Skeletal muscle satellite cell (primary cell): ENCODE data around the gene SRSF4.
"Not testable (repeated sequence)": the region's sequence is repeated elsewhere in the genome, so short reads cannot be mapped to it uniquely, and the experiment has no call there.

Experiments
- H3K27me3 ChIP-seq: 2 replicates; pipeline ENCODE4 v1.7.0; 2013; ENCODE audit warnings: low read length; ENCODE audit not compliant: control insufficient read depth, insufficient read depth
- H3K36me3 ChIP-seq: 2 replicates; pipeline ENCODE4 v1.7.0; 2013; ENCODE audit warnings: mild to moderate bottlenecking, control low read depth, low read length; ENCODE audit not compliant: insufficient read depth
- H3K4me1 ChIP-seq: 2 replicates; pipeline ENCODE4 v1.7.0; 2013; ENCODE audit warnings: low read length; ENCODE audit not compliant: control insufficient read depth, insufficient read depth
- H3K4me2 ChIP-seq: 2 replicates; pipeline ENCODE4 v1.7.0; 2013; ENCODE audit warnings: mild to moderate bottlenecking, low read length
- H3K4me3 ChIP-seq: 2 replicates; pipeline ENCODE4 v1.7.0; 2013; ENCODE audit warnings: low read length
- H3K9ac ChIP-seq: 2 replicates; pipeline ENCODE4 v1.7.0; 2013; ENCODE audit warnings: mild to moderate bottlenecking, low read depth, low read length, moderate library complexity
- H3K9me3 ChIP-seq: replicated peaks from 2 replicates; pipeline ENCODE4 v1.7.0; 2013; ENCODE audit warnings: mild to moderate bottlenecking, control low read depth, low read length

SRSF4 gene

GRCh38 chr1:29159773-29160172 is 21.9 kb downstream of the SRSF4 start:
- H3K4me1 ChIP-seq, result peaks cover 7% of the 10 kb centered on the region
- no peaks in the 10 kb centered on the region for H3K27me3 ChIP-seq
- H3K4me2 ChIP-seq, result no peak overlapping the region
- H3K36me3 ChIP-seq, result peaks cover 81% of the 10 kb centered on the region
- H3K9ac ChIP-seq, result no peak overlapping the region
- H3K9me3 ChIP-seq, result no peaks in the 10 kb centered on the region
- no peak overlapping the region for H3K4me3 ChIP-seq

DNA sequence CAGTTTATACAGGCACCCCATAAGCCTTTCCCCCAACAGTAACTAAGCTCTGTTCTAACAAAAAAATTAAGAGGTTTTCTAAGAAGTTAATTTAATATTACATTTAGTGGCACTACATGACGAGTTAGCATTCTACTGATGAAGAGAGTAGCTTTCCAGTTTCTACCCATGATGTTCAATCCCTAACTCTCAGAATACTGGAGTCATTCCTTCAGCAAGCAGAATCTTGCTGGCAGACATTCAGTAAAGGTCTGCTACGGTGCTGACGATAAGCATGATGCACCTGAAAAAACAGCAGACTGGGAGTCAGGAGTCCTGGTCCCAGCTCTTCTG is 24.5 kb downstream of the SRSF4 start:
- no peak overlapping the region for H3K4me2 ChIP-seq
- H3K36me3 ChIP-seq, result peaks cover 78% of the 10 kb centered on the region
- H3K27me3 ChIP-seq, result no peaks in the 10 kb centered on the region
- H3K9me3 ChIP-seq, result no peaks in the 10 kb centered on the region
- H3K9ac ChIP-seq, result no peak overlapping the region
- peaks cover under 1% of the 10 kb centered on the region for H3K4me1 ChIP-seq
- H3K4me3 ChIP-seq, result no peak overlapping the region

- Histone ChIP-seq H3K9me3 (no peaks in the 10 kb centered on the region), H3K4me1 (no peaks in the 10 kb centered on the region), H3K4me3 (no peak overlapping the region), H3K4me2 (no peak overlapping the region), H3K9ac (no peak overlapping the region), H3K36me3 (peaks cover 84% of the 10 kb centered on the region), H3K27me3 (no peaks in the 10 kb centered on the region)
Measured at GRCh38 chr1:29156543-29157268, 25.0 kb downstream of the SRSF4 start.

DNA sequence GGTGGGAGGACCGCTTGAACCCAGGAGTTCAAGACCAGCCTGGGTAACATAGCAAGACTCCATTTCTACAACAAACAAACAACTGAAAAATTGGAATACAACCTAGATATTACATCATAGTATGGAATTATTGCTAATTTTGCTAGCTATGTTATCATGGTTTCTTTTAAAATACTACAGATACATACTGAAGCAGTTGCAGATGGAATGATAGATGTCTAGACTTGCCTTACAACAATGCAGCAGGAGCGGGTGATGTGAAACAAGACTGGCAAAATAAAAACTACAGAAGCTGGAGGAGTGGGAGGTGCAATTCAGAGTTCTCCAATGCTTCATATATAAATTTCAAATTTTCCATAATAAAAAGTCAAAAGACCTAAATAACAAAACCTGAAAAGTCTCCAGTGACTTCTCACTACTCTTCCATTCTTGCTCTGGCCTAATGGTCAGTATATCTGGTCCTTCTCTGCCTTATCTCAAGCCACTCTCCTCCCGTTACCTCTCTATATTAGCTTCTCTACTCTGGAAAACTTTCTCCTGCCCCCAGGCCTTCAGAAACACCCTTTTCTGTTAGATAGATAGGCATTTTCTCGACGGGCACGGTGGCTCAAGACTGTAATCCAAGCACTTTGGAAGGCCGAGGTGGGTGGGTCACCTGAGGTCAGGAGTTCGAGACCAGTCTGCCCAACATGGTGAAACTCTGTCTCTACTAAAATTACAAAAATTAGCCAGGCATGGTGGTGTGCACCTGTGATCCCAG is 29.5 kb downstream of the SRSF4 start:
- no peaks in the 10 kb centered on the region for H3K27me3 ChIP-seq
- H3K36me3 ChIP-seq, result peaks cover 83% of the 10 kb centered on the region
- no peak overlapping the region for H3K4me2 ChIP-seq
- H3K4me1 ChIP-seq, result no peaks in the 10 kb centered on the region
- H3K9me3 ChIP-seq, result no peaks in the 10 kb centered on the region
- no peak overlapping the region for H3K4me3 ChIP-seq
- no peak overlapping the region for H3K9ac ChIP-seq

- not testable (repeated sequence) for H3K27me3 ChIP-seq, H3K4me2 ChIP-seq, H3K4me3 ChIP-seq, H3K9me3 ChIP-seq, H3K9ac ChIP-seq
- peaks cover 13% of the 10 kb centered on the region for H3K4me1 ChIP-seq
- peaks cover 76% of the 10 kb centered on the region for H3K36me3 ChIP-seq
Measured at GRCh38 chr1:29150346-29150745, 31.4 kb downstream of the SRSF4 start.

GRCh38 chr1:29148656-29149491 is 32.8 kb downstream of the SRSF4 start:
- Histone ChIP-seq H3K9ac (no peak overlapping the region), H3K36me3 (peaks cover 66% of the 10 kb centered on the region), H3K27me3 (no peaks in the 10 kb centered on the region), H3K4me1 (peaks cover 15% of the 10 kb centered on the region), H3K4me3 (no peak overlapping the region), H3K4me2 (no peak overlapping the region), H3K9me3 (no peaks in the 10 kb centered on the region)

DNA sequence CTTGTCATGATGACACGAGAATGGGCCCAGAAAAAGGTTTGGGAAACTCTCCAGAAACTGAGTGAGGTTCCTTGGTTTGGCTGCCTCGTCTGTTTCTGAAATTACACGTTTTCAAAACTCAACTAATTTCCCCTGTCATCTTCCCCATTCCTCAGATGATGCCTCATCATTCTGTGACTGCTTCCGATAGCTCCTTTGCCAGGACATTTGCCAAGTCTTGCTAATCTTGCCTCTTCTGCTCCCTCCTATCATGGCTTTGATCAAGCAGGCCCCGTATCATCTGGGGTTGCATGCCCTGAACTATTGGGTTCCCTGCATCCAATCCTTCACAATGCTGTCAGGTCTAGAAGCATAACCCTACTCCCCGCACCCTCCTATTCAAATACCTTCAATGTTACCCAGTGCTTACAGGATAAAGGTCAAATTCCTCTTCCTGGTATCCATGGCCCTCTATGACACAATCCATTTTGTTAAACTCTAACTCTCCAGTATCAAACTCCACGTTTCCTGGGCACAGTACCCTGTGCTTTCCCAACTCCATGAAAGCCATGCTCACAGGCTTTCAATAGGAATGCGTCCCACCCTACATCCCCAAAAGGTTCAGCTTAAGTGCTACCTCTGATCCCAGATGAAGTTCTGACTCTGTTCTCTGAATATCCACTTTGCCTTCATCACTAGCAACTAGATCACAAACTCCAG is 35.8 kb downstream of the SRSF4 start:
- H3K36me3 ChIP-seq, result peaks cover 41% of the 10 kb centered on the region

DNA sequence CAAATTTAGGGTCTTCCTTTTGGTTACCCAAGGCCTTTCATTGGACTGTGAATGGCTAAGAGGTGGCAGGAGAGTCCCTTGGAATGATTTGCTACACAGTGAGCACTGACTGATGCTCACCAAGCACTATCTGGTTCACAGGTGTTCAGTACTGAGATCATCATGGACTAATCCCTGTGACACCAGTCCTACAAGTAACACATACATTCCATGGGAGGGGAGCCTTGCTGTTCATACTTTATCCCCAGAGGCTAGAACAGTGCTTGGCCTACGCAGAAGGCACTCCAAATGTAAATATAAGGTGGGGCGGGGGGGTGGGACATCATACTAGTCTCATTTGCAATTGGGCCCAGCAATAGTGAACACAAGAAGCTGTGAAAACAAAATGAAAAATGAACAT is 37.5 kb downstream of the SRSF4 start:
- Histone ChIP-seq H3K9ac (no peak overlapping the region), H3K36me3 (peaks cover 34% of the 10 kb centered on the region), H3K4me3 (no peak overlapping the region), H3K9me3 (no peaks in the 10 kb centered on the region), H3K4me1 (peaks cover 15% of the 10 kb centered on the region), H3K4me2 (no peak overlapping the region), H3K27me3 (no peaks in the 10 kb centered on the region)

More for the DNA sequence above, 35.8 kb downstream of the SRSF4 start:
- no peak overlapping the region for H3K4me3 ChIP-seq
- H3K4me2 ChIP-seq, result no peak overlapping the region
- H3K9me3 ChIP-seq, result no peaks in the 10 kb centered on the region
- peaks cover 15% of the 10 kb centered on the region for H3K4me1 ChIP-seq
- no peaks in the 10 kb centered on the region for H3K27me3 ChIP-seq
- H3K9ac ChIP-seq, result no peak overlapping the region

- no peak overlapping the region for H3K4me3 ChIP-seq
- H3K4me1 ChIP-seq, result peaks cover 15% of the 10 kb centered on the region
- no peak overlapping the region for H3K4me2 ChIP-seq
- H3K9ac ChIP-seq, result no peak overlapping the region
- H3K9me3 ChIP-seq, result no peaks in the 10 kb centered on the region
- no peaks in the 10 kb centered on the region for H3K27me3 ChIP-seq
- peaks cover 20% of the 10 kb centered on the region for H3K36me3 ChIP-seq
Measured at GRCh38 chr1:29142714-29143113, 39.0 kb downstream of the SRSF4 start.

DNA sequence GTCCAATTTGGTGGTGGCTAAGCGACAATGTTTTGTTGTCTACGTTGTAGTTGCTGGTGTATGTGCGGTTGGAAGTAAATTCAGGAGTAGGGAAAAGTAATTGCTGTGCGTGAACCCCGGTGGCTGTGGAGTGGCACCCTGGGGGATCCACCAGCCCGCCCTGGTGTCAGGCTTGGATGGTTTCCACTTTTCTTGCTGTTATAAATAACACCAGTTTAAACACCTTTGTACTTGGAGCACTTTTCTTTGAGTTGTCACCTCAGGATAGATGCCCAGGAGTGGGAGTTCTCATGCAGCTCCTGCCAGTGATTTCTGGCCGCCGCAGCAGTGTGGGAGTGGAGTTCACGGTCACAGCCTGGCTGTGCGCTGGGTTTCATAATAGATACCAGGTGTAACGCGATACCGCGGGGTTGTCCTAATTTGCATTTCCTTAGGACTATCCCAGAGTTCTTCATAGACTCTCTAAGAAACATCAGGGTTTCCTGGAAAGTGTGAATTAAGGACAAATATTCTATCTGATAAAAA is 45.2 kb downstream of the SRSF4 start:
- no peak overlapping the region for H3K4me2 ChIP-seq
- H3K9me3 ChIP-seq, result no peaks in the 10 kb centered on the region
- no peaks in the 10 kb centered on the region for H3K27me3 ChIP-seq
- H3K4me3 ChIP-seq, result no peak overlapping the region
- no peak overlapping the region for H3K9ac ChIP-seq
- H3K4me1 ChIP-seq, result no peaks in the 10 kb centered on the region
- no peaks in the 10 kb centered on the region for H3K36me3 ChIP-seq

DNA sequence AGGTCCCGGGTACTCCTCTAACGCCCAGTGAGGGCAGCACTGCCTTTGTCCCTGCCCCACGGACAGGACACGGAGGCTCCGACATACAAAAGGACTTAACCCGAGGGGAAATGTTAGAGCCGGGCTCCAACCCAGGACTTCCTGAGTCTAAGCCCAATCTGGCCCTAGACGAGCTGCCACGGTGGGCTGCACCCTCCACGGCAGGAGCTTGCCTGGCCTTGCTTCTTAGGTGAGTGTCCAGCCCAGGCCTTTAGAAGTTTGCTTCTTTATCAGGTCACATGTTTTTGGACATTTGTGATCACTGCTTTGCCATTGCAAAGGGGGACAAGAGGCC is 47.0 kb downstream of the SRSF4 start:
- Histone ChIP-seq H3K9ac (no peak overlapping the region), H3K27me3 (no peaks in the 10 kb centered on the region), H3K4me3 (no peak overlapping the region), H3K4me1 (no peaks in the 10 kb centered on the region), H3K36me3 (no peaks in the 10 kb centered on the region), H3K4me2 (no peak overlapping the region), H3K9me3 (no peaks in the 10 kb centered on the region)
